Osteoblast (primary cell): ENCODE results near the gene MND1. TPM values are rescaled to one million over a fixed set of nuclear protein-coding genes. Genes with fewer than 3 reads are reported as not detected.

ENCODE experiments used
- DNase-seq: peaks from one replicate; pipeline ENCODE4 v3.0.0; 2011; ENCODE audit warnings: low spot score, mixed read lengths; ENCODE audit not compliant: insufficient read length; ENCODE audit errors: missing footprints
- H2AFZ ChIP-seq: 2 replicates; pipeline ENCODE4 v1.6.0; 2011; ENCODE audit warnings: mild to moderate bottlenecking, low read length
- H3K27ac ChIP-seq: 2 replicates; pipeline ENCODE4 v1.5.1; 2011; ENCODE audit warnings: mild to moderate bottlenecking, low read depth, low read length, moderate library complexity
- H3K27me3 ChIP-seq: 2 replicates; pipeline ENCODE4 v1.6.0; 2012; ENCODE audit warnings: mild to moderate bottlenecking, control low read depth, inconsistent platforms, low read length, moderate library complexity; ENCODE audit not compliant: insufficient read depth
- H3K36me3 ChIP-seq: 2 replicates; pipeline ENCODE4 v1.5.1; 2011; ENCODE audit warnings: mild to moderate bottlenecking, low read length, control low read depth, moderate library complexity; ENCODE audit not compliant: insufficient read depth
- H3K4me1 ChIP-seq: 2 replicates; pipeline ENCODE4 v1.5.1; 2011; ENCODE audit warnings: mild to moderate bottlenecking, low read length, control low read depth, moderate library complexity; ENCODE audit not compliant: insufficient read depth
- H3K4me2 ChIP-seq: 2 replicates; pipeline ENCODE4 v1.6.0; 2011; ENCODE audit warnings: mild to moderate bottlenecking, low read length; ENCODE audit not compliant: insufficient read depth
- H3K4me3 ChIP-seq: fragments of 200-600 bp; sonication (generic); 3 replicates; pipeline ENCODE4 v1.5.1; 2012; ENCODE audit warnings: mild to moderate bottlenecking, low read length, inconsistent platforms; ENCODE audit not compliant: insufficient read depth
- H3K79me2 ChIP-seq: 2 replicates; pipeline ENCODE4 v1.6.0; 2012; ENCODE audit warnings: mild to moderate bottlenecking, low read length, control low read depth, inconsistent platforms; ENCODE audit not compliant: insufficient read depth
- H3K9me3 ChIP-seq: 2 replicates; pipeline ENCODE4 v1.5.1; 2011; ENCODE audit warnings: low read depth, low read length, control low read depth
- H4K20me1 ChIP-seq: 2 replicates; pipeline ENCODE4 v1.6.0; 2012; ENCODE audit warnings: mild to moderate bottlenecking, low read length, control low read depth; ENCODE audit not compliant: insufficient read depth
- CTCF ChIP-seq: IDR thresholded peaks from 2 replicates; pipeline ENCODE4 v1.5.1; 2011; ENCODE audit warnings: mild to moderate bottlenecking, low read depth, low read length, moderate library complexity; ENCODE audit errors: extremely low read depth
- total RNA-seq: library from RNA; depleted of rRNA; stranded (reverse); fragments of >200 nt; gene quantifications from 2 replicates; pipeline ENCODE4 v1.2.3, GENCODE V29; 2012

The MND1 gene
- total RNA-seq, 1 donor = 1.4 TPM

- Histone ChIP-seq H3K79me2 (no peaks in the 10 kb centered on the region), H3K4me2 (peak overlapping the region; percentile 1), H3K27ac (no peak overlapping the region), H3K9me3 (no peaks in the 10 kb centered on the region), H3K36me3 (no peaks in the 10 kb centered on the region), H3K4me1 (no peaks in the 10 kb centered on the region), H4K20me1 (no peaks in the 10 kb centered on the region), H2AFZ (peak overlapping the region; percentile 54), H3K4me3 (no peak overlapping the region), H3K27me3 (no peaks in the 10 kb centered on the region)
- no peak for TF ChIP-seq CTCF
- DNase-seq = peak; percentile 57
Measured at GRCh38 chr4:153428941-153429475, 84.5 kb downstream of the MND1 start.

- Histone ChIP-seq H3K27me3 (no peaks in the 10 kb centered on the region), H3K9me3 (no peaks in the 10 kb centered on the region), H3K4me3 (peak overlapping the region; percentile 4), H2AFZ (peak overlapping the region; percentile 68), H3K27ac (peak overlapping the region; percentile 24), H3K79me2 (no peaks in the 10 kb centered on the region), H3K36me3 (no peaks in the 10 kb centered on the region), H3K4me2 (peak overlapping the region; percentile 45), H4K20me1 (no peaks in the 10 kb centered on the region), H3K4me1 (no peaks in the 10 kb centered on the region)
- DNase-seq = peak; percentile 85
- TF ChIP-seq CTCF = peak; percentile 84
Measured at GRCh38 chr4:153432965-153433753, 88.7 kb downstream of the MND1 start.

GRCh38 chr4:153433754-153434105 lies 89.2 kb downstream of the MND1 start:
- Histone ChIP-seq H3K4me2 (peak overlapping the region; percentile 45), H3K9me3 (no peaks in the 10 kb centered on the region), H3K36me3 (no peaks in the 10 kb centered on the region), H3K4me1 (no peaks in the 10 kb centered on the region), H4K20me1 (no peaks in the 10 kb centered on the region), H2AFZ (no peak overlapping the region), H3K79me2 (no peaks in the 10 kb centered on the region), H3K27ac (peak overlapping the region; percentile 24), H3K27me3 (no peaks in the 10 kb centered on the region), H3K4me3 (no peak overlapping the region)
- no peak for DNase-seq
- TF ChIP-seq CTCF = no peak

GRCh38 chr4:153434190-153434589 lies 89.7 kb downstream of the MND1 start:
- H3K36me3 ChIP-seq = no peaks in the 10 kb centered on the region
- H2AFZ ChIP-seq = no peak overlapping the region
- H3K79me2 ChIP-seq = no peaks in the 10 kb centered on the region
- H3K27me3 ChIP-seq = no peaks in the 10 kb centered on the region
- H4K20me1 ChIP-seq = no peaks in the 10 kb centered on the region
- no peak overlapping the region for H3K4me2 ChIP-seq
- TF ChIP-seq CTCF = no peak
- H3K4me1 ChIP-seq = no peaks in the 10 kb centered on the region
- DNase-seq = no peak
- no peak overlapping the region for H3K27ac ChIP-seq
- H3K9me3 ChIP-seq = no peaks in the 10 kb centered on the region
- no peak overlapping the region for H3K4me3 ChIP-seq
